GM18909 (cell line): ENCODE measurements around the gene PPP1R13B.

Experiments used
- ATAC-seq: cut with Tn5 transposase; IDR thresholded peaks from one replicate; pipeline ENCODE4 v1.9.1; 2021; ENCODE audit warnings: mild to moderate bottlenecking; ENCODE audit not compliant: unreplicated experiment, poor library complexity

PPP1R13B gene

DNA sequence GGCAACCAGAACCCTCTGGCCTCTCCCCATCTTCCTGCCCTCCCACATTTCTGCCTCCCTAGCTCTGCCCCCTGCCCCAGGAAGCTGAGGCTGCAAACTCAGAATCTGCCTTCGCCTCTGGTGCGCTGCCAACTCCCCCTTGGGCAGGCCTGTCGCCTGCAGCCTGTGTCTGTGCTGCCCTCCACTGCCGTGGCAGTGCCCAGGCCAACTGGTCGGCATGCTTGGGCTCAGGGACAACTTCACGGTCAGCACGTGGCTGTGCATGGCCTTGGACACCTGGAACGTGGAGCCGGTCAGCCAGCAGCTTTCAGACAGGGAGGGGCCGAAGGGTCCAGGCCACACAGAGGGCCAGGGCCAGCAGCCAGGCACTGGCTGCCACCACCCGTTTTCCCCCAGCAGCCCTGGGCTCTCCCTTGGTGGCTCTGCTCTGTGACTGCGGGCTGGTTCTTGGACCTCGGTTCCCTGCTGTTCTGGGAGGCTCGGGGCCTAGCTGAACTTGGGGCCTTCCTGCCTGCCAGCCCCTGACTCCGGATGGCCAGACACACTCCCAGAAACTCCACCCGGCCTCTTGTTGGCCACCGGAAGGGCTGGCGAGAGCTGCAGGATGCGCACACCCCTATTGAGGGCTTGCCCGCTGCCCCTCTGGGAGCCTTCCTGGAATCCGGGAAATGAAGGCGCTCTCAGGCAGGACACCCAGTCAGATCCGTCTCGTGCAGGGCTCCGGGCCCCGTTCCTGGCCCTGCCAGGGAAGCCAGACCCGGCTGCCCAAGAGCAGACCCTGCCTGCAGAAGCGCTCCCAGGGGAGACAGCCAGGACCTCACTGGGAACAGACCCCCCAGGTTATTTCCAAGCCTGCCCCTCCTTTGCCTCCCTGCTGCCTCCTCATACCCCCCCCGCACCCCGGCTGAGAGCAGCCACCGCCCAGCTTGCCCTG lies 34.2 kb upstream of the PPP1R13B start:
- no peak for ATAC-seq

DNA sequence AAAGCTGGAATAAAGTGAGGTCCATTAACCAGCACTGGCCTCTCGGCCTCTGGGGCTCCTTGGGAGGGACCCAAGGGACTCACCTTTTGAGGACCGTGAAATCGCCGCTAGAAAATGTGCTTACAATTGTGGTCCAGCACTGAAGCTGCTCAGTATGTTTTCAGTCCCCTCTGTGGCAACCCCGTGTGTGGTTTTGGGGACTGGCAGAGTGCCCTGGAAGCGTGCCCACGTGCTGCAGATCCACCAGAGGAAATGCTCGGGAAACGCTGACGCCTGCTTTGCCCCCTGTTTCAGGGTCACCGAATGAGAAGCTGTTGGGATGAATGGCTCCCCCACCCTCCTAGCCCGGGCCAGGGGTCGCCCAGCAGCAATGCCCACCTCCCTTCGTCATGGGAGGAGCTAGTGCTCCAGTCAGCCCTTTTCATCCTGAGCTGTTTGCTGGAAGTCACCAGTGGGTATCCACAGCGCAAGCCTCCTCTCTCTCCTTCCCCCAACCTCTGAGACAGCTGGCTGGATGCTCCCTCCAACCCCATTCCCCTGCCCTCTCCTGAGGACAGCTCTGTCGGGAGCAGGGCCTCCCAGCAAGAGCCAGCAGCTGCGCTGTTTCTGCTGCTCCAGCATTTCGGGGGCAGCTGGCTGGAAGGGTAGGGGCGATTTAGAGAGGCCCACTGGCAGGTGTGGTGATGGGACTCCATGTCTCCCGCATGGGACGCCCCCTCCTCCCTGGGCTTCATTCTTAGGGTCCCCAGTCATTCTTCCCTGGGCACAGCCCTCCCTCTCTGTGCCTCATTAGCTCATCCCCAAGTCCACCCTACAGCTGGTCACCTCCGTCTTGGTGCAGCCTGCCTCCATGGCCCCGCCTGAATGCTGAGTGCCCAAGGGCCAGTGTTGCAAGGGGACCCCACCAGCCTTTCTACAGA lies 33.2 kb upstream of the PPP1R13B start:
- ATAC-seq = no peak

DNA sequence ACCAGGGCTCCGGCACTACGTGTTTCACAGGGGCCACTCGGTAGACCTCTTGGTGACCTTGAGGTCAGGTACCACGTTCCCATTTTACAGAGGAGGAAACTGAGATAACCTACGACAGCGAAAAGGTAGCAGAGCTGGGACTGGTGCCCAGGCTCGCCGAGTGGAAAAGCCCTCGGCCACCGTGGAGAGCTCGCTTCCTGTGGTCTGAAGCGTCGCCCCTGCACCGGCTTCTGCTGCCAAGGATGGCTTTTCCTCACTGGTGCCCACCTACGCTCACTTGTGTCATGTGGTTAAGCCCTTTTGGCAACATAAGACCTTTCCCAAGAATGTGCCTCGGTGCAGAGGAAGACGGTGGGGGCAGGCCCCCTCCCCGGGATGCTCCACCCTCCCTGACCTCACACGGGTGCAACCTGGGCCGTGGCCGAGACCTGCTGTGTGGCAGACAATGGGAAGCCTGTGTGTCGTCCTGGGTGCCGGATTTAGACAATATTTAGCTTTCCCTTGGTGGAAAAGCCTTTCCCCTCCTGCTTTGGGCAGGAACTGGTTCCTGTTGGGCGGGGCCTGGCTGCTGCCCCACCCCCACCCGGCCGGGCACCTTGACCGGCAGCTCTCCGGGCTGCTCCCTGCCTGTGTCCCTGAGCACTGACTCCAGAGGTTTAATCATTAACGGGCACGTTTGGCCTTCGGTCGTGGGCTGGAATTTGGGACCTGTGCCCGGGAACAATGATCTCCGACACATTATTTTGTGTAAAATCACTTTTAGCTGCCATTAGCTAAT lies 32.4 kb upstream of the PPP1R13B start:
- no peak for ATAC-seq

GRCh38 chr14:103879118-103879569 lies 31.8 kb upstream of the PPP1R13B start:
- no peak for ATAC-seq

- ATAC-seq = no peak
Measured at GRCh38 chr14:103878180-103878579, 30.8 kb upstream of the PPP1R13B start.

DNA sequence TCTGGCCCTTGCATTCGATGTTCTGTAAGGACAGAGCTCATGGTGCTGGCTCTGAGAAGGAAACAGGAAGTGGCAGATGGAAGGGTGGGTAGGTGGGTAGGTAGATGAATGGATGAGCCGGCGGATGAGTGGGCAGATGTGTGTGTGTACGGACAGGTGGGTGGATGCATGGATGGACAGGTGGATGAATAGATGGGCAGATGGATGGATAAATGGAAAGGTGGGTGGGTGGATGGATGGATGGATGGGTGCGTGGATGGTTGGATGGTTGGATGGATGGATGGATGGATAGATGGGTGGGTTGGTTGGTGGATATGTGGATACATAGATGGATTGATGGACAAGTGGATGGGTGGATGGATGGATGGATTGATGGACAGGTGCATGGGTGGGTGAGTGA lies 27.6 kb upstream of the PPP1R13B start:
- no peak for ATAC-seq

- peak; percentile 12 for ATAC-seq
Measured at GRCh38 chr14:103872481-103873113, 25.2 kb upstream of the PPP1R13B start.

DNA sequence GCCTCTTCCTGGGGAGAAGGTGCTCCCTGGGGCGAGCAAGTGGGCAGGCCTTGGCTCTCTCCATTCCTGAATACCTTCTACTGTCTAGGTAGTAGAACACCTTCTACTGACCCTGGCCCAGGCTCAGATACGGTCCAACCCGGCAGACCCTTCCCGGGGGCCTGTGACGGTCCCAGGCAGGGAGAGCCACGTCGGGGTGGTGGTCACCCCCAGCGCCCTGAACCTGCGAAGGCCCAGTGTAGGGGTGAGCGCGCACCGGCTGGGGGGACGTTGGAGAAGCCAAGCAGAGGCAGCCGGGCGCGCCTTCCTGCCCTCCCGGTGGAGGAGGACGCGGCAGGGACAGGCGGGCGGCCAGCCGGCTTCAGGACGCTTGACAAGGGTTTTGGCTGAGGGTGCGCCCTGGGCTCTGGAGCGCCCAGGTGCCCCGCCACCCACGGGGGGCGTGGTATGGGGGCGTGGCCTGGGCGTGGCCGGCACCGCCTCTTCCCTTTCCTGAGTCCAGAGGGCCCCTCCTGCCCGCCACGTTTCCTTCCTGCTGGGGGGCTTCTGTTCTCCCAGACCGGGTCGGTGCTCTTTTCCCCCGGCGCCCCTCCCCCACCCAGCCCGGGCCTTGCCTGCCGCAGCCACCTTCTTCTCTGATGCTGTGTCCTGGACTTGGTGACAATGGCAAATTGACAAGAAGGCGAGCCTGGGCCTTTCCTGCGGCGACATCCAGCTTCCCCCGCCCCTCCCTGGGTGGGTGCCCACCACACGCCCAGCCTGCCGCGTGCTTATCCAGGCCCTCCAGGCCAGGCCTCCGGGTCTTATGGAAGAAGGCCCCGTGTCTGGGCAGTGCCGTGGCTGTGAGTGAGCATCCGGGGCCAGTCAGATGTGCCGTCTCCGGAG lies 24.5 kb upstream of the PPP1R13B start:
- peak; percentile 75 for ATAC-seq

DNA sequence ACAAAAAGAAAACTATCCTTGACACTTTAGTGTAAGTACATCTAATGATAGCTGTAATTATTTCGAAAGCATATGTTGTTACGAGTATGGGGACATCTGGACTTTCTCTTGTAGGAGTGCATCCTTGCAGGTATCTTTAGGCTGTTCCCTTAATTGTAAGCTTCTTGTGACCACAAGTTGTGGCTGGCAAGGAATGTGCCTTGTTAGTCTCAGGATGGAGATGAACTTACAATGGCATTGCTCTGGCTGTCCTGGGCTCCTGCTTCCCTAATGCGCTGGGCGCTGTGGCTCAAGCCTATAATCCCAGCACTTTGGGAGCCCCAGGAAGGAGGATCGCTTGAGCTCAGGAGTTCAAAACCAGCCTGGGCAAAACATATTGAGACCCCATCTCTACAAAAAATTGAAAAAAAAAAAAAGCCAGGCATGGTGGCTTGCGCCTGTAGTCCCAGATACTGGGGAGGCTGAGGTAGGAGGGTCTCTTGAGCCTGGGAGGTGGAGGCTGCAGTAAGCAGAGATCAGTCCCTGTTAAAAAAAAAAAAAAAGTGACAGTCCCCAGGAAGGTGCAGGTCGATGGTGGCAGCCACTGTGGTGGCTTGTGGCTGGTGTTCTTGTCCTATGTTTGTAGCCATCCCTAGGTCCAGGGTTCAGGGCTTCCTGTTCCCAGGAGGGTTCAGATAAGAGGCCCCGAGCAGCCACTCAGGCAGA lies 23.7 kb upstream of the PPP1R13B start:
- no peak for ATAC-seq

DNA sequence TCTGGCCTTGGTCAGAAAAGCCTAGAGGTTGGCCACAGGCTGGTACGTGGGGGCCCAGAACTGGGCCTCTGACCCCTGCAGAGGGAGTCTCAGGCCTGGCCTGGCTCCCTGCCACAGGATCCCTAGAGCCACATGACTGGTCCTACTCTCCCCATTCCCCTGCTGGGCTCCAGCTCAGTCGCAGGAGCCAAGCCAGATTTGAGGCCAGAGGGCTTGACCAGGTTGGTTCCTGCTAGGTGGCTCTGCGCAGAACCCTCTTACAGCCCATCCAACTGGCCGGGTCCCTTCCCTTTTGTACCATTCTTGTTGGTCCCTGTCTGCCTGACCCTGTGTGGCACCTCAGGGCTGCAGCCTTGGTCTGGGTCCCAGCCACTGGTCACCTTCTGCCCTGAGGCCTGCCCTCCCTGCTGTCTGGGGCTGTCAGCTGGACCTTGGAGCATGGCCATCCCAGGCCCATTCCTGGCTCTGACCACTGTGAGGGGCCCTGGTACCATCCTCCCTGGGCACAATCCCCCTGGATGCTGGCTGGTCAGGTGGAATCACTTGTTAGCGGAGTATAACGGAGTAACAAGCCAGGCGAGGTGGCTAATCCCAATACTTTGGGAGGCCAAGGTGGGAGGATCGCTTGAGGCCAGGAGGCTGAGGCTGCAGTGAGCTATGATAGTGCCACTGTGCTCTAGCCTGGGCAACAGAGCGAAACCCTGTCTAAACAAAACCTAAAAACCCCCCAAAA lies 22.9 kb upstream of the PPP1R13B start:
- no peak for ATAC-seq

DNA sequence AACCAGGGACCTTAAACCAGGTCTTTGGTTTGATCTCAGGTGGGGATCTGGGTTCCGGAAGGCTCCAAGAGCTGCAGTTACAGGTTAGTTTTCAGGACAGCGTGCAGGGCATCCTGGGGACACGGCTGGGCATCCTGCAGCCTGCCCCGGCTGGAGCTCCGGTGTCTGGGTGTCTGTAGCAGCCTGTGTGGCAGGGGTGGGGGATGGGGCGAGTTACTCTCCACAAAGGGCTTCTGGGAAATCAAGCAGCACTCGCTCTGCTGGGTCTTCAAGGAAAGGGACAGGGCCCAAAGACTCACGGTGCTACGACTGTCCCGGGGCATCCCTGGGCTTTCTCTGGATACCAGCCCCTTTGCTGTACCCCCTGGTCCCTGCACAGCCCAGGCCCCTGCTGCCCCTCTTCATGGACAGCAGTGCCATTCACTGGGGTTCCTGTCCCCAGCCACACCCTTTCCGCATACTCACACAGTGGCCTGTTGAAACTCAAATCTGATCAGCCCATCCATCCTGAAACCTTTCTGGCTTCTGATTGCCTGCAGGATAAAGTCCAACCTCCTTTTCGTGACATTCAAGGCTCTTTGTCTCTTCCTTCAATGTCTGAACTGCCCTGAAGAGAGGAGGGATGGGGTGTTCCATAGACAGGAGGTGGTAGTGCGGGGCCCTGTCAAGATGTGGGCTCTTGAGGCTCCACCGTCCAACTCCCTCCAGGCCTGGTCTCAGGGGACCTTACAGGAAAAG lies 22.2 kb upstream of the PPP1R13B start:
- ATAC-seq = no peak

DNA sequence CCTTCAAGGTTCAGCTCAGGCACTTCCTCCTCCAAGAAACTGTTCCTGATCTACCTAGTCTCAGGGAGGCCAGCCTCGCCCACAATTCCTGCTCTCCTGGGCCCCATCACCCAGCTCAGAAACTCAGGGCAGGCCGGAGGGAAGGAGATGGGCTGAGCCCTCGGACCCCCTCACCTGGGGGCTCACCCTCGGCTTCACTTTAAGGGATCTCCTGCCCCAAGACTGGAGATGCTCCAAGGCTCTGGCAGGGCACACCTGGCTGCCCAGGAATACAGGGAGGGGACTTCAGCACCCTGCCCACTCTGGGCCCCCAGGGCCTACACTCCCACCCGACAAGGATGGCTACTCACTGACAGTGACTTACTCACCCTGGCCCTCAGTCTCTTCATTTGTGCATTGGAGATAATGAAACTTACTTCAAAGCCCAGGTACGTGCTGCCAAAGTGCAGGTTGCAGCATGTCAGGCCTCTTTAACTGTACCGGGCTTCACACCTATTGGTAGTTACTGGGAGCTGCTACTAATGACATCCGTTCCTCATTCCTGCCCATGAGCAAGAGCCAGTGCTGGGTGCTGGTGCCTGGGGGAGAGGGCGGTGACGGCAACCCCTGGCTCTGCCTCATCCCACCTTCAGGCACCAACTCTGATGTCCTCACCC lies 21.0 kb upstream of the PPP1R13B start:
- ATAC-seq = no peak

- ATAC-seq = no peak
Measured at GRCh38 chr14:103867523-103867953, 20.2 kb upstream of the PPP1R13B start.

- ATAC-seq = no peak
Measured at GRCh38 chr14:103867020-103867419, 19.6 kb upstream of the PPP1R13B start.

DNA sequence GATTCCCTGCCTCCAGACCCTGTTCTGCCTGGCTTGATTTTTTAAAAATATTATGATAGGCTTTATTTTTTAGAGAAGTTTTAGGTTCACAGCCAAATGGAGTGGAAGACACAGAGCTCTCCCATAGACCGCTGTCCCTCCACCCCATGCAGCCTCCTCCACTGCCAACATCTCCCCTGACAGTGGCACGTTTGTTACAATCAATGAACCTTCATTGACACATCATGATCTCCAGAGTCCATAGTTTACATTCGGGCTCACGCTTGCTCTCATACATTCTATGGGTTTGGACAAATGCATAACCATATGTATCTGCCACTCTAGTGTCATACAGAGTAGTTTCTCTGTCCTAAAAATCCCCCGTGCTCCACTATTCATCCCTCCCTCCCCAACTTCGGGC lies 15.9 kb upstream of the PPP1R13B start:
- no peak for ATAC-seq

GRCh38 chr14:103862393-103862782 lies 15.0 kb upstream of the PPP1R13B start:
- no peak for ATAC-seq
